Activated CD8-positive, alpha-beta memory T cell treated with anti-CD3 and anti-CD28 coated beads, Interleukin-2, amount 50 U/mL, for 4 hours (primary cell): ENCODE measurements around the gene FILIP1L.

ENCODE experiments used
- DNase-seq: peaks from one replicate; pipeline ENCODE4 v3.0.0-alpha.2; 2020

Gene FILIP1L

DNA sequence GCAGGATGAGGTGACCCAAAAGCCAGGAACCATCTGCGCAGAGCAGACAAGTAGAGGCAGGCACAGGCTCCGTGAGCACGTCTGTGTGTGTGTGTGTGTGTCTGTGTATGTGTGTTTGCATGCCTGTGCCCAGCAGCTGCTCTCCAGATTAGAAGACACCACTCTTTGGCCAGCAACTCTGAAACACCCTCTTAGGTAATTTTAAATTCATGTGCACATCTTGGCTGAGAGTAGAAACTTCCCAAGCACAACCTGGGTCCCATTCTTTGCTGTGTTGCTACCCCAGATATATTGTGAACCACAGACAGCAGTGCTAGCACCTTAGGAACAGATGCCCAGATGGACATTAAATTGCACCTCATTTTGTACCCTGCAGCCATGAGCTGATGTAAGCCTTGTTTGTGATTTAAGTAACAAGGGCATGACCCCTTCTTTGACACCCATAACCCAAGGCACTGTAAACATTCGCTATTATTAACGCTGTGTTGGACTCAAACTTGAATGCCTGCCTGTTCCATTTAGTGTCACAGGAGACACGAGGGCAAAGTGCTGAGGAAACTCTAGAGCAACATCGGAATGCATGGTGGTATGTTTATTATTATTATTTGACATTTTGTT, at the start of gene FILIP1L:
Gene FILIP1L (minus strand): TSS at position 89 of the 618 bp plus-strand sequence.
- no peak for DNase-seq

DNA sequence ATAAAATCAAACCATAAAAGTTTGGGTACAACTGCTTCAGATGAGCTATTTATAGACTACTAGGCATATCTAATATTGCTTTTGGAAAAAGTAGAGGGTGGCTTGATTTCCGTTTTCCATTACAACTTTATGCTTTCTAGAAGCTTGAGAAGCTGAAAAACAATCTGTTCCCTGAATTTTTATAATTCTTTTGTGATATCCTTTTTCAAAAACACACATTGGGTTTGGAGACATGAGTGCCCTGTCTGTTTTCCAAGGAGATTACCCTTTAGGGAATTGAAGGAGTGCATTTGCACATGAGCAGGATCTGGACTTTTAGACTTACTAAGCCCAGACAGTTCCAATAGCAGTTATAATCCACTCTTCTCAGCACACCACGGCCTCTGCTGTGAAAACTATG, 49.5 kb upstream of the FILIP1L start:
- DNase-seq, result no peak

DNA sequence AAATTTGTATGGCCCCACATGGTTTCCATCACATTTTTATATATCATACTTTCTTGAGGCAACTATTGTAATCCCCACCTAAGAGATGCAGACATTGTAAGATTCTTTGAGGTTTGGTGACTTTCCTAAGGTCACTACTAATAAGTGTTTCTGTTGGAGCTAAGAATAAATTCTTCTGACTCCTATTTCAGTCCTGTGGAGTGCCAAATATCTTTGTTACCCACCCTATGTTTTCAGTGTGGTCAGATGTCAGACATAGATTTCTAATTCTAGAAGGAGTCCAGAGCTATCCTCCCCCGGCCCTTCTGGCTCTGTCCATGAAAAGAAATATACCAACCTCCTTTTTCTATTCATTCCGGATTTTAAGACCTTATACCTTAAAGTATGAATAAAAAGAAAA, 46.2 kb upstream of the FILIP1L start:
- DNase-seq, result no peak

DNA sequence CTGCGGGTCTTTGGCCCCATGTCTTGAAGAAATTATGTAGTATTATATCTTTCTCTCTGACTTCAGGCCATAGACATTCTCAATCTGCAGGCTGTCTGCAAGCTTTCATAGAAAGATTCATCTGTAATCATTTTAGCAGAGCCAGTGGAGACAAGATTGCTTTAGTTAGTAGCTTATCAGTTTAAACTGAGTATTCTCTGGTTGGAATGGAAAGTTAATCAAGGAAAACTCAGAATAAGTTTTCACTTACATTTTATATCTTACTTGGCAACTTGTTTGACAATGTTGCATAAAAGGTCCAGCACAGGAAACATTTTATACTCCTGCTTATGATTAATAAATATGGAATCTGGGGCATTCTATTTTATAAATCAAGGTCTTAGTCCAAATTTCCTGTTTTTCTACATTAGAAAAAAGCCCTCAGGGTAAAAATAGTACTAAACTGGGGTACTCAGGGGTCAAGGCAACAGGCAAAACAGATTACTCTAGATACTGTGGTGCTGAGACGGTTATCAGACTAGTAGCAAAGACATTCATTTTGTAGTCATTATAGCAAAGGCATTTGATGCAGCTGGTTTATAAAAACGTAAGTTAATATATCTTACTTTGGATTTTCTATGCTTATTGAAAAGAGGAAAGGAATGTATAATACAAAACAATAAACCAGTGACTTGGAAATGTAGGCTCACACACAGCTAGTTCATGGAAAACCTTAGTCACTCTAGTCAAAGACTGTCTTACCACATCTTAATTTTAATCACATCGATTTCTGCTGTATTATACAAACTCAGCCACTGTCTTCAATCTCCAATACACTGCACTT, 45.2 kb upstream of the FILIP1L start:
- no peak for DNase-seq

DNA sequence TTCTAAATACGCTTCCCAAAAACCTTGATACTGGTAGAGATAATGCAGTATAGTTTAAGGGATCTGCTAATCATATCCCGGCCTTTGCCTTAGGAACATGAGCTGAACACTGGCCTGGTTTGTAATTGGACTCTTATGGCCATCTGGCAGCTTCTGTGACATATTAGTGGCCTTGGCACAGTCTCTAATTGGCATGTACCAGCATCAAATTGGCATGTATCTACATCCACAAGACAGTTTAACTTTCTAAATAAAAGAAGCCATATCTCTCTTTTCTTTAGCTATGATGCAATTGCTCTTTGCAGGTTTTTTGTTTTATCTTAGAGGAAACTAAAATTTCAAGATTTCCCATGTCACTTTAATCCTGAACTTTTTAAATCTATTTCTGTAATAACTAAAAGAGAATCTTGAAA, 44.6 kb upstream of the FILIP1L start:
- no peak for DNase-seq

DNA sequence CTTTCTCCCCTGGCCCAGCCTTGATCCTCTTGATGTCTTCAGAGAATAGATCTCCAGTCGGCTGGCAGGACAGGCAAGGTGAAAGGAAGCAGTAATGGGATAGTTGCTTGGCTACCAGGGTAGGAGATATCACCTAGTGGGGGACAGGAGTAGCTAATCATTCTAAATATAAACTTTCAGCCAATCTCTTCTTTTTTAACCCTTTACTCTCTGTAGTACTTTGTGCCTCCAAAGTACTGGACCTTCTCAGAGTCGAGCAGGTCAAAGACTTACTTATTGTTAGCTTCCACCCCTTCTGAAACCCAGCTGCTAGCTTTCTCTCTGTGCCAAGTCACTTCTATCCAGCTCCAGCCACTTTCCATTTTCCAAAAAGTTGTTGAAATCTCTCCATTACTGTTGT, 43.4 kb upstream of the FILIP1L start:
- DNase-seq, result no peak

DNA sequence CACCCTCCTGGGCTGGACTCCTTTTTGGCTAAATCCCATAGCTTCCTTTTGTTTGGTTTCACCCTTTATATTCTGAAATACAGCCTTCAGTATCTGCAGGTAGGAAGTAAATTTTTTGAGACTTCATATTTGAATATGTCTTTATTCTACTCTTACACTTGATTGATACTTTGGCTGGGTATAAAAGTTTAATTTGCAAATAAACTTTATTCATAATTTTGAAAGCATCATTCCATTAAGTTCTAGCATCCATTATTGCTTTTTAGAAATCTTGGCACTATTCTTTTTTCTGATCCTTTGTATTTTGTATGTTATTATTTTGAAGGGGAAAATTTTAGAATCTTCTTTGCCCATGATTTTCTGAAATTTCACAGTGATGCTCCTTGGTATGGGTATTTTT, 41.3 kb upstream of the FILIP1L start:
- DNase-seq, result no peak

DNA sequence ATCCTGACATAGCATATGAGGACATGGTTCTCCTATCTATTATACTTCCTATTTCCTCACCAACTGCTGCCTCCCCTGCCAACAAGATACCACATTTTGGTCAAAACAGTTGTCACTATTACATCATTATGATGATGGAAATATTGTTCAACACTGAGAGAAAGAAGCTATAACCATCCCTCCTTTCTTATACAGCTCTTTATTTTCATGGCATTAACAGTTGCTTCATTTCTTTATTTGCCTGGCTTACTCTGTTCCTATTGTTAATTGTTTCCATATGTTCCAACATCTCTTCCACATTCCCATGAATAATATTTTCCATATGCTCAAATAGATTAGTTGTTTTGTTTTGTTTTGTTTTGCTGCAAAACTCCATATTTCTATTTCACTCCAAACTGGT, 40.8 kb upstream of the FILIP1L start:
- DNase-seq, result no peak

DNA sequence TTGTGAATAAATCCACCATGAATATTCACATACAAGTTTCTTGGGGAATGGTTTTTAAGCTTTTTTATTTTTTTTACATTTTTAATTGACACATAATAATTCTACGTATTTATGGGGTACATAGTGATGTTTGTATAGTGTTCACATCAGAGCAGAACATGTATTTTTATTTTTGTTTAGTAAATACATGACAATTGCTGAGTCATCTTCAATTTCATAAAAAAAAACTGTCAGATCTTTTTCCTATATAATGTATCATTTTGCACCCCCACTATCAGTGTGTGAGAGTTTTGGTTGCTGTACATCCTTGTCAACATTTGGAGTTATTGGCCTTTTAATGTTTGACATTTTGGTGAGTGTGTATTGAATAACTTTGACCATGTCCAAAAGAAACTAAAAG, 39.9 kb upstream of the FILIP1L start:
- no peak for DNase-seq

DNA sequence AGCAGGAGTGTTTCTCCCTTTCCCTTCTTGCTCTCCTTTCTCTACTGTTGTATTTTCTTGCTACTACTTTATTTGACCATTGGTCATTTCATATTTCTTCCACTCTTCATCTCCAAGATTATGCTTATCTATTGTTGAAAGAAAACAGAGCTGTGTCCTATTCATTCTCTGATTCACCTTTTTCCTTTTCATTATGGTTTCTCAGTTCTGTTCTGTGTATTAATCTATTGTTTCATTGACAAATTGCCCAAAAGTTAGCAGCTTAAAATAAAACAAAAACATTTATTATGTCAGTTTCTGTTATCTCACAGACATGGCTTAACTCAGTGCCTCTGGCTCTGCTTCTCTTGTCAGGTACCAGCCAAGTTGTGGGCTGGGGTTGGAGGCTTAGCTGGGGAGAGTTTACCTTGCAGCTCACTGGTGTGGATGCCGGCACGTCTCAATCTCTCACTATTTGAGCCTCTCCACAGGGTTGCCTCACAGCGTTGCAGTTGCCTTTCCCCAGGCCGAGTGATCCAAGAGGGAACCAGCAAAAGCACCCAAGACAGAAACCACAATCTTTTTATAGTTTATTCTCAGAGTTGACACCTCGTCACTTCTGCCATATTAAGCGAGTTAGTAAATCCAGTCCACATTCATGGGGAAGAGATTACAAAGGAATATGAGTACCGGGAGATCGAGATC, 36.9 kb upstream of the FILIP1L start:
- DNase-seq, result no peak

DNA sequence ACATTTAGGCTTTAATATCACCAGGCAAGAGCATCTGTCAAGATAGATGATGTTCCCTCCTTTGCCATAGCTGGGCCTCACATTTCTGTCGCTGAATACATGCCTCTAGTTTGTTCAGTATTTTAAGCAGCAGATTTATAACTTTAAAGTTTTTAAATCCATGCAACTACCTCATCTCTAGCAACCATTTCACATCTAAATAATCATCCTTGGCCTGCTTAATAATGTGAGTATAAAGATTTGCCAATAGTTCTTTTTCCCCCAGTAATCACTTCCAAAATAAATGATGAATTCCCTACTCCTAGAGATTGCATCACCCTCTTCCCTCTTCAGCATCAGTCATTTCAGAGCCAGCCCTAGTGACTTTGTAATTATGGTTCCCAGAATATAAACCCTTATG, 36.2 kb upstream of the FILIP1L start:
- no peak for DNase-seq

DNA sequence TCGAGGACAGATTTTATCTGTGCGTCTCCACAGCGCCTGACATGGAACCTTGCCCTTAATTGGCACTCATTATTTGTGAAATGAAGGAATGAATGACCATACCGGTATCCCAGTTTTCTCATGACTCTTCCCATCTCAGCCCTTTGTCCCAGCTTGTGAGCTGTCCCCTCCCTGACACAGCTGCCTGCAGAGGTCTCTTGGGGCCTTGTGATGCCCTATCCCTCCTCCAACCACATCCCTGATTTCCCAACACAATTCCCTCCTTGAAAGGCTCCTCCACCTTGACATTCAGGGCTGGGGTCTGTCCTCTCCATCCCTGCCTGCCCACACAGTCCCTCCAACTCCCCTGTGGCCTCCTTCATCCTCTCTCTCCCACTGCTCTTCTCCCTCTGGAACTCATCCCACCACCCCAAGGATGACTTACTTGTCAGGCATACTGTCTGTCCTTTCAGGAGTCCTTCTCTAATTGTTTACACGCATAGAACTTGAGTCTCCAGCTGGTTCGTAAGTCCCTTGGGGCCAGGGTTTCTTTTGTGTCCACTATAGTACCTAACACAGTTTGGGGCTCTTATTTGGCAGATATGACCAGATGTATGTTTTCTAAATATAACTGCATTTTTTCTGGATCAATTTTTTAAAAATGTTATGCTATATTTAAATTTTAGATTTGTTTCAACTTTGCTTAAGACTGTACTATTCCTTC, 35.6 kb upstream of the FILIP1L start:
- no peak for DNase-seq

DNA sequence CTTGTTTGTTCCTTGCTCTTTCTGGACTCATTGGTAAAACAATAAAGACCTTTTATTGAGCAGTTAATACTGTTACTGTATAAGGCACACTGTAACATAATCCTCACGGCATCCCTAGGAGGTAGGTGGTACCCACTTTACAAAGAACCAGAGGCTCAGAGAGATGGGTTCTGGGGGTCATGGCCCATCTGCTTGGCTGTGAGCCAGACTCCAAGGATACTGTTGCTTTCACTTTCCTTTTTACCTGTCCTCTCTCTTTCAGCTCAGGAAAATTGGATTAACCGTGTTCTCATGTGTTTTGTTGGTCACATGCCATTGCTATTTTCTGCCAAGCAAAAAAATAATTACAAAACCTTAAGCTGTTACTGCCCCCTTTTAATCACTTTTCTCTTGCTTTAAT, 34.8 kb upstream of the FILIP1L start:
- no peak for DNase-seq

DNA sequence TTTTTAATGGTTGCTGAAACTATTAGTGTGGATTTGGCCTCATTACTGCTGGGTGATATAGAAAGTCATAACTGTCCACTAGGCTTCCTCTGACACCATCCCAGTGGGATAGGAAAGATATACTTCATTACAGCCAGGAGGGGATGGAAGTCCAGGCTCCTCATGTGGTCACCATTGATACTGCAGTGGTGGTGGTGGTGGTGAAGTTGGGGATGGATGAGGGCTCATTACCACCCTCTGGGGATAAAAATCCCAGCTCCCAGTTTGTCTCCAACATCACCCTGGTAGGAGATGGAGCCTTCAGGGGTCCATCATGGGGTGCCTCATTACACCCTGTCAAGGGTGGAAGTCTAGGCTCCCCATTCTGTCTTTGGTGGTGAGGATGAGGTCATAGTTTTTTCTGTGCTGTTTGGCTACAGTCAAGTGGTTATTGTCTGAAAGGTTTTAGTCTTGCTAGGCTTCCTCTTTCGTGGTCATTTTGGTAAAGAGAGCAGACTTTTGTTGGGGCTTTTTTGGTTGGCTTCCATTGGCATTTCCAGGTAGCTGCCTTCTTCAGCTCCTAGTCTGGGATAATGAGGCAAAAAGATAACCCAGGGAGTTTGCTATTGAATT, 30.1 kb upstream of the FILIP1L start:
- DNase-seq, result no peak

DNA sequence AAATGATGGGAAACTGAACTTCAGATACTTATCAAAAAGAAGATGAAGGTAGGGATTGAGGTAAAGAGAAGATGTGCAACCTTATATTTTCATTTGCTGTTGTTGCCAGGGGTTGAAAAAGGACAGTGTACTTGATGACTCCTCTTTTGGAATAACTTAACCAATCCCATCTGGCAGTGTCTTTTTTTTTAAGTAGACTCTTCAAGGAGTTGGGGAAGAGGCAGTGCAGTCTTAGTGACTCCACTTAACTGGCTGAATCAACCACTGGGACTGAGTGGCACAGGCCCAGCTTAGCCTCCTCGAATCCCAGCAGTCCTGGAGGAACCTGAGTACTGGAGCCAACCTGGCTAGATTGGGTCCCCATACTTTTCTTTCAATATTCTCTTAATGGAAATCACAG, 27.3 kb upstream of the FILIP1L start:
- no peak for DNase-seq

DNA sequence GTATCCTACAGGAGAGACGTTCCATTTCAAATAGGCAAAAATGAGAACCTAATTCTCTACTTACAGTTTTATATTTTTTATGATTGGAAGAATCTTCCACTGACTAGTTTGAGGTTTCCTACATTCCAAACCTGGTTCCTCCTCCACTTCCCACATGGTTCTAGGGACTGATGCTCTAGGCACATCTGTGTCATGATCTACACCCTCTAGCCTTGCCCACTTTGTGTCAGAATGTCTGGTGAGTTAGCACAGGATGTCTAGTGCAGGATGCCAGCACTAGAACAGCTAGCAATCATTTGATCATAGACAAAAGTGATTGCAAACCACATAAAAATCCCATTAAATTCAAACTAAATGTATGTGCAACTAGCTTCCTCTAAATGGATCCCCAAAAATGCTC, 26.7 kb upstream of the FILIP1L start:
- DNase-seq, result no peak

DNA sequence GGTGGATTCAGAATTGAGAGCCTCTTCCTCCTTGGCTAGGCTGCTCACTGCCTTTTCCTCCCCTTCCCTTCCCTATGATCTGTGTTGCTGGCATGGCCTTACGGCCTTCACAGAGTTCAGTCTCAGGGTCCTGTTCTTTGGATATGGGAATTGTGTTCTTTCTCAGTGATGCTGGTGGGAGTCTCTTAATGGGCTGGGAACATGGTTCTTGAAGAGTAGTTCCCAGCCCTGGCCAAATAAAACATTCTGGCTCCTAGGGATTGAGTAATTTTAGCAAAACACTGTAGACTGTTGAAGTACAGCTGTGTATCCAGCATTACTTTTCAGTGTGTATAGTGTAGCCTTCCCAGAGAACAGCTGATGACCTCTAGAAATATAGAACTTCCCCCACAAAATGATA, 22.6 kb upstream of the FILIP1L start:
- DNase-seq, result no peak

DNA sequence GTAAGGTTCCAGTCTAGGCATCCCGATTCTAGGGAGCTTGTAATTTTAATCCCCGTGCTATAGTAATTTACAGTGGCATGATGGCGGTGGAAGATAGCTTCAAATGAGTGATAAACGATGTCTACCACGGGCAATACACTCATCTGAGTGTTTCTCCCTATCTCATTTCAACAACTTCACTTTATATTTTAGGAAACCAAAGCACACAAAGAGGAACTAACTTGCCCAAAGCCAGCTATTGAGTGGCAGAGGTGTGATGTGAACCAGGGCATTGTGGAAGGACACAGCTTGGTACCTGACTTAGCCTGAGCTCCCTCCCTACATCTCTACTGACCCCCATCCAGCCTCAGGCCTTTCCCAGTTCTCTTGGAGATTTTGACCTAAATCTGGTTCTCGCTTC, 16.9 kb upstream of the FILIP1L start:
- no peak for DNase-seq

DNA sequence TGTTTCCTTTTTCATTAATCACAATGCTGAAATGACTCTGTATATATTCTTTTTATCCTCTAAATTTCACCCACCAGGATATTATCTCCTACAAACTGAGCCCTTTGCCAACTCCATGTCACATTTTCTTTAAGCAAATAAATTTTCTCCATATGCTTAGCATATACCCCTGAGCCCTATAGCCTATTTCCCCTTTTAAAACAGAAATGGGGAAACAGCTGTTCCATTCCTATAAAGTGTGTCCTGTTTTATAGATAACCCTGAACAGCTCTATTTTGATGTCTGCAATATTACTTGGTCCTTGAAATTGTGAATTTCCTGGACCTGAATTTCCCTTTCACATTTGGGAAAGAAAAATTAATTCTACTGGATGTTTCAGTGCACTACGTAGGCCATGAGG, 15.6 kb upstream of the FILIP1L start:
- no peak for DNase-seq

DNA sequence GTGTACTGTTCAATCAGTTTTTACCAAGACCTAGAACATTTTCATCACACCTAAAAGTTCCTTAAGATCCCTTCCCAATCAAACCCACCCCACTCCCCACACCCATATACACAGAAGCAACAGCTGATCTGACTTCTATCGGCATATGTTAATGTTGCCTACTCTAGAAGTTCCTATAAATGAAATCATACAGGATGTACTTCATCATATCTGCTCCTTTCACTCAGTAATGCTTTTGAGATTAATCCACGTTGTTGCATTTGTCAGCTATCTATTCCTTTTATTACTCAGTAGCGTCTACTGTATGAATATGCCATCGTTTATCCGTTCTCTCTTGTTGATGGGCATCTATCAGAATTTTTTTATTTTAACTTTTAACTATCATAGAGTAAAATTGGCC, 14.3 kb upstream of the FILIP1L start:
- no peak for DNase-seq

DNA sequence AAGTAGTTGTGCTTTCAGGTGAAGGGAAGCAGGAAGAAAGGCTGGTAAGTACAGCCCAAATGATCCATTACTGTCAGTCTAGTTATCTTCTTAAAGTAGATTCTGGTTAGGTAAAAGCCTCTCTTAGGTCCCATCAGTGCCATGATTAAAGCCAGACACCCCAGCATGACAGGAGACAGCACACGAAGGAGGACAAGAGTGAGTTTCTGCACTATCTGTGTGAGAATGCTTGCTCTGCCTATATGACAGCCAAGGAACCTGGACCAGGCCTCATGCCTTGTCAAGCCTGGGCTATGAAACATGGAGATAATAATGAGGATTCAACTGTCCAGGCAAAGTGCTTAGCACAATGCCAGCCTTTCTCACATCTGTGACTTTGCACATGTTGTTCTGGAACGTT, 13.5 kb upstream of the FILIP1L start:
- no peak for DNase-seq

DNA sequence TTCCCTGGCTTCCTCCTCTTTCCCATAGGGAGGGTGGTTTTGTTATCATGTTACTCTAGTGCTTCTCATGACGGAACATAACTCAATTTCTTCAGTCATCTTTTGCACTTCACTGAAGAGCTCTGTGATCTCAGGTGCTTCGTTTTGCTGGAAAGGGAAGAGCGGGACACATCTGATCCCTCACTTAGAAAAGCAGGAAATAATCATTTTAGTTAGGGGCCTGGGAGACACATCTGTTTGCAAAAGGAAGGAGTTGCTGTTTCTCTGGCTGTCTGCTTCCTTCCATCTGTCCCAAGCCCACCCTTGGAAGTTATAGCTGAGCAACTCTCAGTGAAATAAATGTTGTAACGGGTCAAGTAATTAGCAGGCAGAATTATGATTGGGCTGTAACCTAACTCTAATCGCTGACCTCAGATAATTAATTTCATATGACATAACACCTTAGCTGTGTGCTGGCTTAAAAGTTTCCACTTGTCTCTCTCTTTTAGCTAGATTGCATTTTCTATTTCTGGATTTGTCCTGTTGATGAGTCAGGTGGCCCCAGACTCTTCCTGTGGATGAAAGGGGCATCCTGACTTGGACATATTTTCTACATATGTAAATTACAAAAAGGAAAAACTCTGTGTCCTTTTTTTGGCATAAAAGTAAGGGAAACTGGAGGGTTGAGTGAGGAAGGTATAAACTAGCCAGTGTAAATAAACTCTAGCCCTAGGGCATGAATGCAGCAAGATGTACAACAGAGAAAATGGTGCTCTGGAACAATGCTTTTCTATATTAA, 11.0 kb upstream of the FILIP1L start:
- no peak for DNase-seq
